HL-60 (cell line): ENCODE results near the gene NPB.

ENCODE experiments used
- POLR2AphosphoS5 ChIP-seq: IDR thresholded peaks from 2 replicates; pipeline ENCODE4 v1.6.1; 2012; ENCODE audit warnings: low read depth
- SPI1 ChIP-seq: IDR thresholded peaks from 2 replicates; pipeline ENCODE4 v1.6.1; 2012; ENCODE audit warnings: low read depth, mild to moderate bottlenecking, borderline replicate concordance
- TF ChIP-seq, protein P1 (sequence below): IDR thresholded peaks from one replicate; pipeline ENCODE4 v1.5.1; 2011; ENCODE audit warnings: low read length, control low read depth, inconsistent platforms; ENCODE audit not compliant: insufficient read depth
- TF ChIP-seq, protein P2 (sequence below): IDR thresholded peaks from 2 replicates; pipeline ENCODE4 v1.6.1; 2012; ENCODE audit warnings: low read depth; ENCODE audit not compliant: insufficient replicate concordance

DNA sequence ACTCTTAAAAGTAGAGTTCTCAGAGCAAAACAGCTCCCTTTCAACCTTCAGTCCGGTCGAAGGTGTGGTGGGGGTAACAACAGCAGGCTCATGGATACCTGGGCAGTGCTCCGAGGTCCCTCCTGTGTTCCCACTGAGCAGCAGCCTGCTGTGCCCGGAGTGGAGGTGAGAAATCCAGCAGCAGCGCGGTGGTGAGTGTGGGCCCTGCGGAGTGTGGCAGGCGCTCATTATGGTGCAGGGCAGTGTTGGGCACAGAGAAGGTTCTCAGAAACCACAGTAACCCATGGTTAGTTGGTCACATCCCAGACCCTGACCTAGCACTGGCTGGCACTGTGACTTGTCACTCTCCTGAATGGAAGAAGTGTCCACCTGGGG, 36.7 kb upstream of the NPB start:
- TF ChIP-seq, protein P1, sequence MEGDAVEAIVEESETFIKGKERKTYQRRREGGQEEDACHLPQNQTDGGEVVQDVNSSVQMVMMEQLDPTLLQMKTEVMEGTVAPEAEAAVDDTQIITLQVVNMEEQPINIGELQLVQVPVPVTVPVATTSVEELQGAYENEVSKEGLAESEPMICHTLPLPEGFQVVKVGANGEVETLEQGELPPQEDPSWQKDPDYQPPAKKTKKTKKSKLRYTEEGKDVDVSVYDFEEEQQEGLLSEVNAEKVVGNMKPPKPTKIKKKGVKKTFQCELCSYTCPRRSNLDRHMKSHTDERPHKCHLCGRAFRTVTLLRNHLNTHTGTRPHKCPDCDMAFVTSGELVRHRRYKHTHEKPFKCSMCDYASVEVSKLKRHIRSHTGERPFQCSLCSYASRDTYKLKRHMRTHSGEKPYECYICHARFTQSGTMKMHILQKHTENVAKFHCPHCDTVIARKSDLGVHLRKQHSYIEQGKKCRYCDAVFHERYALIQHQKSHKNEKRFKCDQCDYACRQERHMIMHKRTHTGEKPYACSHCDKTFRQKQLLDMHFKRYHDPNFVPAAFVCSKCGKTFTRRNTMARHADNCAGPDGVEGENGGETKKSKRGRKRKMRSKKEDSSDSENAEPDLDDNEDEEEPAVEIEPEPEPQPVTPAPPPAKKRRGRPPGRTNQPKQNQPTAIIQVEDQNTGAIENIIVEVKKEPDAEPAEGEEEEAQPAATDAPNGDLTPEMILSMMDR: no peak
- TF ChIP-seq SPI1 (no peak), POLR2AphosphoS5 (no peak)
- TF ChIP-seq, protein P2, sequence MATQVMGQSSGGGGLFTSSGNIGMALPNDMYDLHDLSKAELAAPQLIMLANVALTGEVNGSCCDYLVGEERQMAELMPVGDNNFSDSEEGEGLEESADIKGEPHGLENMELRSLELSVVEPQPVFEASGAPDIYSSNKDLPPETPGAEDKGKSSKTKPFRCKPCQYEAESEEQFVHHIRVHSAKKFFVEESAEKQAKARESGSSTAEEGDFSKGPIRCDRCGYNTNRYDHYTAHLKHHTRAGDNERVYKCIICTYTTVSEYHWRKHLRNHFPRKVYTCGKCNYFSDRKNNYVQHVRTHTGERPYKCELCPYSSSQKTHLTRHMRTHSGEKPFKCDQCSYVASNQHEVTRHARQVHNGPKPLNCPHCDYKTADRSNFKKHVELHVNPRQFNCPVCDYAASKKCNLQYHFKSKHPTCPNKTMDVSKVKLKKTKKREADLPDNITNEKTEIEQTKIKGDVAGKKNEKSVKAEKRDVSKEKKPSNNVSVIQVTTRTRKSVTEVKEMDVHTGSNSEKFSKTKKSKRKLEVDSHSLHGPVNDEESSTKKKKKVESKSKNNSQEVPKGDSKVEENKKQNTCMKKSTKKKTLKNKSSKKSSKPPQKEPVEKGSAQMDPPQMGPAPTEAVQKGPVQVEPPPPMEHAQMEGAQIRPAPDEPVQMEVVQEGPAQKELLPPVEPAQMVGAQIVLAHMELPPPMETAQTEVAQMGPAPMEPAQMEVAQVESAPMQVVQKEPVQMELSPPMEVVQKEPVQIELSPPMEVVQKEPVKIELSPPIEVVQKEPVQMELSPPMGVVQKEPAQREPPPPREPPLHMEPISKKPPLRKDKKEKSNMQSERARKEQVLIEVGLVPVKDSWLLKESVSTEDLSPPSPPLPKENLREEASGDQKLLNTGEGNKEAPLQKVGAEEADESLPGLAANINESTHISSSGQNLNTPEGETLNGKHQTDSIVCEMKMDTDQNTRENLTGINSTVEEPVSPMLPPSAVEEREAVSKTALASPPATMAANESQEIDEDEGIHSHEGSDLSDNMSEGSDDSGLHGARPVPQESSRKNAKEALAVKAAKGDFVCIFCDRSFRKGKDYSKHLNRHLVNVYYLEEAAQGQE: no peak
